IPS DF 6.9 (cell line): ENCODE data around the gene SEC14L1.

Experiments
- DNase-seq: peaks from one replicate; pipeline ENCODE4 v3.0.0-alpha.2; 2013; ENCODE audit warnings: low read depth, low spot score
- H3K27ac ChIP-seq: one replicate; pipeline ENCODE4 v1.5.1; 2013; ENCODE audit warnings: low read length, control low read depth
- H3K27me3 ChIP-seq: 2 replicates; pipeline ENCODE4 v1.6.1; 2013; ENCODE audit warnings: mild to moderate bottlenecking, low read length; ENCODE audit not compliant: control insufficient read depth, insufficient read depth
- H3K36me3 ChIP-seq: 2 replicates; pipeline ENCODE4 v1.6.1; 2013; ENCODE audit warnings: low read length; ENCODE audit not compliant: control insufficient read depth, insufficient read depth
- H3K4me1 ChIP-seq: 2 replicates; pipeline ENCODE4 v1.6.1; 2013; ENCODE audit warnings: low read length; ENCODE audit not compliant: control insufficient read depth, insufficient read depth
- H3K4me3 ChIP-seq: 2 replicates; pipeline ENCODE4 v1.5.1; 2013; ENCODE audit warnings: mild to moderate bottlenecking, low read length
- H3K9me3 ChIP-seq: 2 replicates; pipeline ENCODE4 v1.6.1; 2013; ENCODE audit warnings: low read length, inconsistent platforms; ENCODE audit not compliant: control insufficient read depth, insufficient read depth
- WGBS: extraction: QIAGEN DNeasy Blood & Tissue Kit; methylation state at CpG from one replicate; pipeline ENCODE4 v1.1.7; 2013; ENCODE audit warnings: mixed read lengths, missing lambda C conversion rate; ENCODE audit not compliant: insufficient read length, insufficient coverage; 5-methylcytosine and 5-hydroxymethylcytosine counted together

Gene SEC14L1

DNA sequence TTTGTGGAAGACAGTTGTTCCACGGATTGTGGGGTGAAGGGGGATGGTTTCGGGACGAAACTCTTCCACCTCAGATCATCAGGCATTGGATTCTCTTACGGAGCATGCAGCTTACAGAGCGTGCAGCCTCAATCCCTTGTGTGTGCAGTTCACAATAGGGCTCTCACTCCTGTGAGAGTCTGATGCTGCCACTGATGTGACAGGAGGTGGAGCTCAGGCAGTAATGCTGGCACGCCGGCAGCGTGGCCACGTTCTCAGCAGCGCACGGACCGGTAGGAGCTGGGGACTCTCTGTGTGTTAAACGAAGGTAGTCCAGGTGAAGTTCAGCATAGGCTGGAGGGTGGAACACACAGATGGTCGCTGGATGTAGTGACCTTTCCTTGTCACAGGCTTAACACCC lies 37.8 kb downstream of the SEC14L1 start:
- Histone ChIP-seq H3K4me3 (no peak overlapping the region), H3K4me1 (0 out of 2 replicates have a peak, but pooled peaks cover 1% of the 10 kb centered on the region), H3K27me3 (no peaks in the 10 kb centered on the region), H3K36me3 (no peaks in the 10 kb centered on the region), H3K9me3 (peaks cover 7% of the 10 kb centered on the region), H3K27ac (no peak overlapping the region)
- DNase-seq = no peak
- no CpG with 5 or more reads among the region's 14 CpGs for WGBS

DNA sequence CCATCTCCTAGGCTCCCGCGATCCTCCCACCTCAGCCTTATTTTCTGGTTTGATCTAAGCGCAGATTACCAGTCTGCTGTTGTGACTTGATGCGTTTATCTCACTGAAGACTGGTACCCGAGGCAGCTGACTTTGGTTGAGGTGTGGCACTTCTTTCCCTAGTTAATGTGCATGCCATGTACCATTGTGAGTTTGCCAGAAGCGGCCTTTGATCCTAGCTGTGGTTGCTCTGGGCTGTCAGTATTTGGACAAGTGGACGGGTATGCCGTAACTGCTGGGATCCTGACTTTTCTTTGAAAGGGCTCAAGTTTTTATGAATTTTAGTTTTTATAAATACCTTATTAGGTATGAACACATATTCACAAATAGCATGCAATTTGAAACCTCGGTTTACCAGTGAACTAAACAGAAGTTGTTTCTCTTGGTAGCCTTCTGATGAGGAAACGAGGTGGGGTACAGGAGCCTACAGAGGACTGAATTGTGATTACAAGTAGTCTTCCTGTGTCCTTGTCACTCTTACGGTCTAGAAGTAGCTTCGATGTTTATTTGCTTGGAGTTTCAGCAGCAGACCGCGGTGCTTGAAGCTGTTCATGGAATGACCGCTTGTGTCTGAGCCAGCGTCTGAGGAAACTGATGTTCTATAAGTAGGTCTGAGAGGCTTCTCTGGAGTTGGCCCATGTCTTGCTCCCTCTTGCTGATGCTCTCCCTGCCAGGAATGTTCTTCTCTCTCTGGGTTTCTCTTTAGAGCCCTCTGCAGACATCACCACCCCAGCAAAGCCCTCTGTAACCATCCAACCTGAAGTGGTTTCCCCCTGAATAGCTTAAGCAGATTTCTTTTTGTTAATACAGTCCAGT lies 40.0 kb downstream of the SEC14L1 start:
- Histone ChIP-seq H3K36me3 (no peaks in the 10 kb centered on the region), H3K9me3 (no peaks in the 10 kb centered on the region), H3K27ac (no peak overlapping the region), H3K27me3 (no peaks in the 10 kb centered on the region), H3K4me3 (no peak overlapping the region), H3K4me1 (0 out of 2 replicates have a peak, but pooled peaks cover 1% of the 10 kb centered on the region)
- no peak for DNase-seq
- WGBS = no CpG with 5 or more reads among the region's 16 CpGs

DNA sequence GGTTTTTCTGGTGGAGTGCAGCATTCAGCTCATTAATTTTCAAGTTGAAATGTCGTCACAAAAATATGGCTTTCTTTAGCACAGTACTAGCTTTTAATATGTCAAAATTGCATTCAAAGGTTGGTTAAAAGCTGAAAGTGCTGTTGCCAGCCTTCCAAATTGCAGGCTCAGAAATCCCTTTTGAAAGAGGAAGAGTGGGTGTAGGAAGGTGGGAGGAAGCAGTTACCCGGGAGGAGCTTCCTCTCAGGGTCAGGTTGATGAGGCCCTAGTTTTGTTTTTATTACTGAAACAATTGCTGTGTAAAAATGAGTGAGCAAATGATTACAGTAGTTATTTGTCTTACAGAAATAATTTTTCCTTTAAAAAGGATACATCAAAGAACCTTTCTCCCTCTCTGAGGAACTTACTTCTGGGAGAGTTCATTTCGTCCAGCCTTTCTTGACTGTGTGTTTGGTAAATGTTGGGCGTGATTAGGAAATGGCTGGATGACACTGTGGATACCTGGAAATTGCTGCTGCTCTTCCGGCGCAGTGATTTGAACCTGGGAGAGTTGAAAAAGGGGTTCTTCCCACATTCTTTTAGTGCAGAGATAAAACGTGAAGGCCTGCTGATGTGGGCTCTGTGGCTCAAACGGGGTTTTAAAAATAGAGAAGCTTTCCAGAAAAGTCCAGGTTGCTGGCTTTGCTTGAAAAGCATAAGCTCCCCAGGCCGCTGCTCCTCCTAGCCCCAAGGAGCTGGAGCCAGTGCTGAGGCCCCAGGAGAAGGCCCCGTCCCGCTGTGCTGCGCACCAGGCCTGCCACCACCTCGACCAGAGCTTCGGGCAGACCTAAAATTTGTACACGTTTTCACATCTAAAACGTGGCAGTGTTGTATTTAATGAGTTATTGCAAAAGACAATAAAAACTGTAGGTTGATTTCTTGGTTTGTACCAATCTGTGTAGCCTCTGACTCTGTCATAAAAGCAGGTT lies 41.7 kb downstream of the SEC14L1 start:
- H3K36me3 ChIP-seq = no peaks in the 10 kb centered on the region
- 0 out of 2 replicates have a peak, but pooled peaks cover 1% of the 10 kb centered on the region for H3K4me1 ChIP-seq
- H3K4me3 ChIP-seq = no peak overlapping the region
- H3K9me3 ChIP-seq = no peaks in the 10 kb centered on the region
- no peaks in the 10 kb centered on the region for H3K27me3 ChIP-seq
- H3K27ac ChIP-seq = no peak overlapping the region
- WGBS = no CpG with 5 or more reads among the region's 16 CpGs
- no peak for DNase-seq

DNA sequence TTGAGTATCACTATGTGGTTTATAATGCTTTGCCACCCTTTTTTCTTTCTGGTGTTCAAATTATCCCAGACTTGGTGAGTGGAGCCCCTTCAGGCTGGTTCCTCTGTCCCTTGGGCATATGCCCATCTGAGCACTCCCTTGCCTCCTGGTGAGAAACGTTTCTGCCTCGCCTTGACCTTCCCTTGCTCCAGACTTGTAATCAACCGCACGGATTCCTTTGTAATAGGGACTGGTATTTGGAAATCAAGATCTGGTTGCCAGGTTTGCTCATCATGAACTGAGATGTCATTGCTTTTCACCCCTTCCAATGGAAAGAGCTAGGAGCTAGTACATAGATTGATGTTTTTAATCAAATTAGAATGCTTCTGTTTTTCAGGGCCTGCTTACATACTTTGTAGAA lies 43.7 kb downstream of the SEC14L1 start:
- no peak for DNase-seq
- no CpG with 5 or more reads among the region's 4 CpGs for WGBS
- Histone ChIP-seq H3K9me3 (no peaks in the 10 kb centered on the region), H3K27me3 (no peaks in the 10 kb centered on the region), H3K36me3 (no peaks in the 10 kb centered on the region), H3K4me1 (0 out of 2 replicates have a peak, but pooled peaks cover 1% of the 10 kb centered on the region), H3K4me3 (no peak overlapping the region), H3K27ac (no peak overlapping the region)

DNA sequence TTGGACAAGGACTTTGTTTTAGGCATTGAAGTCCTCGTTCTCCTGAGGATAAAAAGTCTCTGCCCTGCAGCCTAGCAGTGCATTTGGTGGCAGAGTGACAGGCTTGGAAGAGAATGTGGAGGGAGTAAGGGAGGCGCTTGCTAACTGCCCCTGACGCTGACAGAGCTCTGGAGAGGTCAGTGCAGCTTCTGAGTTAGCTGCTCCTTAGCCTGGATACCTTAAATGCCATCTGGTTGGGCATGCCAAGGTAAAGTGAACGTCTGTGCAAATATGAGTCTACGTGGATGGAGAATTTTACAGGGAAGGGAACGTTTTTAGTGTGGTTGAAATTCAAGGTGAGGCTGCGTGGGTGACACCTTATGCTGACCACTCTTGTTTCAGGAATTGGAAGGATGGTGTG lies 44.4 kb downstream of the SEC14L1 start:
- Histone ChIP-seq H3K4me3 (no peak overlapping the region), H3K9me3 (no peaks in the 10 kb centered on the region), H3K36me3 (no peaks in the 10 kb centered on the region), H3K27ac (no peak overlapping the region), H3K27me3 (no peaks in the 10 kb centered on the region), H3K4me1 (0 out of 2 replicates have a peak, but pooled peaks cover 1% of the 10 kb centered on the region)
- no peak for DNase-seq
- 93% methylated on average over 3 of the region's 7 CpGs for WGBS

DNA sequence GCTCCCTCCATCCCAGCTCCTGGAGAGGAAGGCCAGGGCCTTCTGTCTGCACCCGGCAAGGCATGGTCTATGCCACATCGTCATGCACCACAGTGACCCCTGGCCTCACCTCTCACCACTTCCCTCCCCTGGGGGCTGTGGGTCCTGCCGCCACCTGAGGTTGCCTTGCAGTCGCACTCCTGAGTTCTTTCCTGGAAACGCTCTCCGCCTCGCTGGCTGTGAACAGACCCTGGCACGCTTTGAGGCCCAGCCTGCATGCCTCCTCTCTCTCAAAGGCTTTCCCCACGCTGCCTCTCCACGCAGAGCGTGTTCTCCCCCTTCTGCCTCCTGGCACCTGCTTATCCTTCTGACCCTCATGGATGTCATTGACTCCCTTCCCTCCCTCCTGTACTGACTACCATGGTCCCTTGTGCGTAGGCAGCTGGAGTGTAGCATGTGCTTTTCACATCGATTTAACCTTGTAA lies 45.4 kb downstream of the SEC14L1 start:
- H3K27ac ChIP-seq = no peak overlapping the region

GRCh38 chr17:77188084-77189066 lies 47.6 kb downstream of the SEC14L1 start:
- no peak for DNase-seq
- no CpG with 5 or more reads among the region's 17 CpGs for WGBS
- no peak overlapping the region for H3K4me3 ChIP-seq
- H3K4me1 ChIP-seq = no peaks in the 10 kb centered on the region
- H3K36me3 ChIP-seq = no peaks in the 10 kb centered on the region
- H3K9me3 ChIP-seq = no peaks in the 10 kb centered on the region
- no peaks in the 10 kb centered on the region for H3K27me3 ChIP-seq
- H3K27ac ChIP-seq = no peak overlapping the region

More for the DNA sequence above, 45.4 kb downstream of the SEC14L1 start:
- no peaks in the 10 kb centered on the region for H3K9me3 ChIP-seq
- H3K36me3 ChIP-seq = no peaks in the 10 kb centered on the region
- no peaks in the 10 kb centered on the region for H3K27me3 ChIP-seq
- no peak overlapping the region for H3K4me3 ChIP-seq
- no peak for DNase-seq
- 0 out of 2 replicates have a peak, but pooled peaks cover 1% of the 10 kb centered on the region for H3K4me1 ChIP-seq
- no CpG with 5 or more reads among the region's 13 CpGs for WGBS

GRCh38 chr17:77189148-77189547 lies 48.4 kb downstream of the SEC14L1 start:
- no peak overlapping the region for H3K4me3 ChIP-seq
- no peaks in the 10 kb centered on the region for H3K9me3 ChIP-seq
- no peaks in the 10 kb centered on the region for H3K27me3 ChIP-seq
- no peaks in the 10 kb centered on the region for H3K36me3 ChIP-seq
- H3K27ac ChIP-seq = no peak overlapping the region
- no peak for DNase-seq
- H3K4me1 ChIP-seq = no peaks in the 10 kb centered on the region
- no CpG with 5 or more reads among the region's 2 CpGs for WGBS

DNA sequence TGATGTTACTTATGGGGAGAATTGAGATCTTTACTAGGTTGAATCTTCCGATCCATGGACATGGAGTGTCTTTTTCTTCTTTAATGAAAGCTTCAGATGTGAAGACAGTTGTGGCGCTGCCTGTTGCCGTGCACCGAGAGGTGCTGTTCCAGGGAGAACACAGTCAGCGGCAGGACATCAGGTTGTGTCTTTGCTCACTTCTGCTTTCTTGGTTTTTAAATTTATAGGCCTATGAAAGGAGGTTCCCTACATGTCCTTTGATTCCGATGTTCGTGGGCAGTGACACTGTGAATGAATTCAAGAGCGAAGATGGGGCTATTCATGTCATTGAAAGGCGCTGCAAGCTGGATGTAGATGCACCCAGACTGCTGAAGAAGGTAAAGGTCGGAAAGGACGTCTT lies 49.8 kb downstream of the SEC14L1 start:
- no peak overlapping the region for H3K27ac ChIP-seq
- no peaks in the 10 kb centered on the region for H3K36me3 ChIP-seq
- no peak for DNase-seq

More for the DNA sequence above, 49.8 kb downstream of the SEC14L1 start:
- Histone ChIP-seq H3K4me3 (no peak overlapping the region), H3K9me3 (no peaks in the 10 kb centered on the region), H3K27me3 (no peaks in the 10 kb centered on the region), H3K4me1 (no peaks in the 10 kb centered on the region)
- WGBS = no CpG with 5 or more reads among the region's 11 CpGs
